Hematopoietic multipotent progenitor cell treated with erythropoietin and hydrocortisone succinate and interleukin-3 and kit ligand, for 17 days (in vitro differentiated cells): ENCODE measurements around the gene RFNG.

Experiments used
- DNase-seq: peaks from one replicate; pipeline ENCODE4 v3.0.0-alpha.2; 2015; ENCODE audit warnings: low spot score

The RFNG gene

GRCh38 chr17:82013772-82014321 is 37.8 kb downstream of the RFNG start:
- no peak for DNase-seq

GRCh38 chr17:82013341-82013740 is 38.3 kb downstream of the RFNG start:
- DNase-seq = no peak

GRCh38 chr17:82012640-82013295 is 38.8 kb downstream of the RFNG start:
- no peak for DNase-seq

- no peak for DNase-seq
These were observed 39.4 kb downstream of the RFNG start for GRCh38 chr17:82012261-82012639.

GRCh38 chr17:82011617-82012187 is 39.9 kb downstream of the RFNG start:
- no peak for DNase-seq

- no peak for DNase-seq
These were observed 40.8 kb downstream of the RFNG start for GRCh38 chr17:82010575-82011525.

GRCh38 chr17:82009413-82009812 is 42.2 kb downstream of the RFNG start:
- DNase-seq = no peak

- no peak for DNase-seq
These were observed 42.6 kb downstream of the RFNG start for GRCh38 chr17:82008941-82009405.

GRCh38 chr17:82008258-82008940 is 43.2 kb downstream of the RFNG start:
- no peak for DNase-seq

GRCh38 chr17:82007495-82008257 is 43.9 kb downstream of the RFNG start:
- no peak for DNase-seq

GRCh38 chr17:82007228-82007494 is 44.5 kb downstream of the RFNG start:
- DNase-seq = no peak

- DNase-seq = no peak
These were observed 45.0 kb downstream of the RFNG start for GRCh38 chr17:82006468-82007227.

- DNase-seq = no peak
These were observed 45.8 kb downstream of the RFNG start for GRCh38 chr17:82005701-82006348.

- DNase-seq = no peak
These were observed 46.8 kb downstream of the RFNG start for GRCh38 chr17:82004517-82005455.

GRCh38 chr17:82003411-82004381 is 47.9 kb downstream of the RFNG start:
- no peak for DNase-seq

GRCh38 chr17:82001571-82002056 is 50.0 kb downstream of the RFNG start:
- DNase-seq = no peak

GRCh38 chr17:82000803-82001570 is 50.6 kb downstream of the RFNG start:
- no peak for DNase-seq
